ENCODE data around the gene DNAJC11.
"Not testable (repeated sequence)": the region's sequence is repeated elsewhere in the genome, so short reads cannot be mapped to it uniquely, and the experiment has no call there.

Gene DNAJC11

DNA sequence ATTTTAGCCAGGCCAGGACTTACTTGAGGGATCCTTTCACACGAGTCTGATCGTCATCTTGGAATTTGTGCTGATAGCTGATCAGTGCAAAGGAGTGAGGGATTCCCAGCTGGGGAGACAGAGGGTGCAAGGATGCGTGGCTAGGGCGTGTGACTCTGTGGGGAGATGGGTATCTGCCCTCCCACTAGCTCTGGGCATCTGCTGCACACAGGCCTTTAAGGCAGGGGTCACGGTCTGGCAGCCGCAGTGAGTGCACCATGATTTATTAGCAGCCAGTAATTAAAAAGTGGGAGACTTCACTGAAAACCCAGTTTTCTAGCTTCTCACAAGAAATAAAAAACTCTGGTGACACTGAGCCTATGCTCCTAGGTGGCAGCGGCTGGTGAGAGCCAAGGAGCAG lies 56.6 kb downstream of the DNAJC11 start:
- no peak overlapping the region for H3K4me3 ChIP-seq (ENCODE audit: low read depth, low read length)
- TF ChIP-seq, protein P1, sequence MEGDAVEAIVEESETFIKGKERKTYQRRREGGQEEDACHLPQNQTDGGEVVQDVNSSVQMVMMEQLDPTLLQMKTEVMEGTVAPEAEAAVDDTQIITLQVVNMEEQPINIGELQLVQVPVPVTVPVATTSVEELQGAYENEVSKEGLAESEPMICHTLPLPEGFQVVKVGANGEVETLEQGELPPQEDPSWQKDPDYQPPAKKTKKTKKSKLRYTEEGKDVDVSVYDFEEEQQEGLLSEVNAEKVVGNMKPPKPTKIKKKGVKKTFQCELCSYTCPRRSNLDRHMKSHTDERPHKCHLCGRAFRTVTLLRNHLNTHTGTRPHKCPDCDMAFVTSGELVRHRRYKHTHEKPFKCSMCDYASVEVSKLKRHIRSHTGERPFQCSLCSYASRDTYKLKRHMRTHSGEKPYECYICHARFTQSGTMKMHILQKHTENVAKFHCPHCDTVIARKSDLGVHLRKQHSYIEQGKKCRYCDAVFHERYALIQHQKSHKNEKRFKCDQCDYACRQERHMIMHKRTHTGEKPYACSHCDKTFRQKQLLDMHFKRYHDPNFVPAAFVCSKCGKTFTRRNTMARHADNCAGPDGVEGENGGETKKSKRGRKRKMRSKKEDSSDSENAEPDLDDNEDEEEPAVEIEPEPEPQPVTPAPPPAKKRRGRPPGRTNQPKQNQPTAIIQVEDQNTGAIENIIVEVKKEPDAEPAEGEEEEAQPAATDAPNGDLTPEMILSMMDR (IDR thresholded peaks at IDR 0.05; ENCODE audit: low read depth, low read length), result no peak
- TF ChIP-seq POLR2A (IDR thresholded peaks at IDR 0.05; ENCODE audit: extremely low read depth, insufficient read length), result no peak
- no peak for TF ChIP-seq MAX (IDR thresholded peaks at IDR 0.05; ENCODE audit: low read depth, low read length)
- TF ChIP-seq MYC (IDR thresholded peaks at IDR 0.05; ENCODE audit: low read depth, low read length), result no peak
- DNase-seq (ENCODE audit: low read depth), result no peak

- H3K4me3 ChIP-seq (ENCODE audit: low read depth, low read length); DNase-seq (ENCODE audit: low read depth): not testable (repeated sequence)
Observed at GRCh38 chr1:6640867-6641266, 60.7 kb downstream of the DNAJC11 start.

- H3K4me3 ChIP-seq (ENCODE audit: low read depth, low read length), result no peak overlapping the region
- DNase-seq (ENCODE audit: low read depth), result no peak
- TF ChIP-seq POLR2A (IDR thresholded peaks at IDR 0.05; ENCODE audit: extremely low read depth, insufficient read length) (no peak), MYC (IDR thresholded peaks at IDR 0.05; ENCODE audit: low read depth, low read length) (no peak), MAX (IDR thresholded peaks at IDR 0.05; ENCODE audit: low read depth, low read length) (no peak)
- TF ChIP-seq, protein P1 (IDR thresholded peaks at IDR 0.05; ENCODE audit: low read depth, low read length), result no peak
Observed at GRCh38 chr1:6638226-6638625, 63.4 kb downstream of the DNAJC11 start.

DNA sequence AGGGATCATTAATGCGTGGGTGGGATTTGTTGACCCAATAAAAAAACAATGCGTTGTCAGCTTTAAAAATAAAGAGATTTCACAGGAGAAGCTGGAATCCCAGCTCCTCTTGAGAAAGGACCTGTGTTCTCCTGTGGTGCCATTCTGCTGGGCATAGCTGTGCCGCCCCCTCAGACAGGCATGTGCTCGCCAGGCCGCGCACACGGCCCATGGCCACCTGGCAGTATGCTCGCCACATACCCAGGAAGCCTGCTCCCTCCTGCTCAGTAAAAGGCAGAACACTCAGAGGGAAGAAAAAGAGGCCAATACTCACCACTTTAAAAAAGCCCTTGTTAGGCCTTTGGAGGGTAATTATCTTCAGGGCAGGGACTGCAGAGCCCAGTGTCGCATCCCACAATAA lies 63.8 kb downstream of the DNAJC11 start:
- no peak for TF ChIP-seq MAX (IDR thresholded peaks at IDR 0.05; ENCODE audit: low read depth, low read length)
- TF ChIP-seq MYC (IDR thresholded peaks at IDR 0.05; ENCODE audit: low read depth, low read length), result no peak
- TF ChIP-seq, protein P1 (IDR thresholded peaks at IDR 0.05; ENCODE audit: low read depth, low read length), result no peak
- TF ChIP-seq POLR2A (IDR thresholded peaks at IDR 0.05; ENCODE audit: extremely low read depth, insufficient read length), result no peak
- H3K4me3 ChIP-seq (ENCODE audit: low read depth, low read length), result no peak overlapping the region
- no peak for DNase-seq (ENCODE audit: low read depth)

DNA sequence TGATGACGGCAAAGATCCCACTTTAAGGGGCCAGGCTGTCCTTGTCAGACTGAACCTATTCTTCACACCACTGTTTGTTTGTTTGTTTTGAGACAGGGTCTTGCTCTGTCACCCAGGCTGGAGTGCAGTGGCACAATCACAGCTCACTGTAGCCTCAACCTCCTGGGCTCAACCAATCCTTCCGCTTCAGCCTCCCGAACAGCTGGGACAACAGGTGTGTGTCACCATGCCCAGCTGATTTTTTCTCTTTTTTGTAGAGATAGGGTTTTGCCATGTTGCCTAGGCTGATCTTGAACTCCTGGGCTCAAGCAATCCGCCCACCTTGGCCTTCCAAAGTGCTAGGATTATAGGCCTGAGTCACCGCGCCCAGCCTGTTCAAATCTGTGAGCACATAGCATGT lies 64.8 kb downstream of the DNAJC11 start:
- not testable (repeated sequence) for DNase-seq (ENCODE audit: low read depth)

GRCh38 chr1:6635910-6636760 lies 65.5 kb downstream of the DNAJC11 start:
- TF ChIP-seq MAX (IDR thresholded peaks at IDR 0.05; ENCODE audit: low read depth, low read length), result no peak
- TF ChIP-seq, protein P1 (IDR thresholded peaks at IDR 0.05; ENCODE audit: low read depth, low read length), result no peak
- TF ChIP-seq MYC (IDR thresholded peaks at IDR 0.05; ENCODE audit: low read depth, low read length), result no peak
- TF ChIP-seq POLR2A (IDR thresholded peaks at IDR 0.05; ENCODE audit: extremely low read depth, insufficient read length), result no peak

More for the DNA sequence above, 64.8 kb downstream of the DNAJC11 start:
- H3K4me3 ChIP-seq (ENCODE audit: low read depth, low read length), result not testable (repeated sequence)

More at GRCh38 chr1:6635910-6636760, 65.5 kb downstream of the DNAJC11 start:
- peak; percentile 30 for DNase-seq (ENCODE audit: low read depth)
- no peak overlapping the region for H3K4me3 ChIP-seq (ENCODE audit: low read depth, low read length)

Measured in NB4 (cell line).